Keratinocyte (primary cell): ENCODE results near the gene THSD7B. TPM values are rescaled to one million over a fixed set of nuclear protein-coding genes. Genes with fewer than 3 reads are reported as not detected.

Source experiments
- DNase-seq: peaks from one replicate; pipeline ENCODE4 v3.0.0-alpha.2; 2011; ENCODE audit warnings: low read depth, missing footprints, low spot score
- FAIRE-seq: peaks from 2 replicates; lab custom pipeline; 2011; peaks lifted over from hg19 to GRCh38; lab: Jason Lieb, UNC
- H2AFZ ChIP-seq: 2 replicates; pipeline ENCODE4 v1.6.0; 2012; ENCODE audit warnings: low read length, control low read depth, inconsistent platforms; ENCODE audit not compliant: control insufficient read depth
- H3K27ac ChIP-seq: 2 replicates; pipeline ENCODE4 v1.5.1; 2011; ENCODE audit warnings: low read length; ENCODE audit not compliant: control insufficient read depth, insufficient read depth
- H3K27me3 ChIP-seq: 3 replicates; pipeline ENCODE4 v1.6.0; 2011; ENCODE audit warnings: low read length; ENCODE audit not compliant: control insufficient read depth, insufficient read depth; ENCODE audit errors: extremely low read depth
- H3K36me3 ChIP-seq, 2 experiments: 2 replicates in 1 of 2; 3 replicates in 1 of 2; pipeline ENCODE4 v1.5.1; 2011; ENCODE audit warnings: low read length in 2 of 2, mild to moderate bottlenecking in 1 of 2; ENCODE audit not compliant: control insufficient read depth in 2 of 2, insufficient read depth in 2 of 2; ENCODE audit errors: extremely low read depth in 1 of 2
- H3K4me1 ChIP-seq: 3 replicates; pipeline ENCODE4 v1.5.1; 2011; ENCODE audit warnings: low read length; ENCODE audit not compliant: control insufficient read depth, insufficient read depth; ENCODE audit errors: extremely low read depth
- H3K4me2 ChIP-seq: 3 replicates; pipeline ENCODE4 v1.6.0; 2011; ENCODE audit warnings: low read depth, low read length; ENCODE audit not compliant: control insufficient read depth, insufficient read depth; ENCODE audit errors: extremely low read depth
- H3K4me3 ChIP-seq, 3 experiments: fragments of 200-600 bp in 1 of 3; sonication (generic) in 1 of 3; 2 replicates in 2 of 3; 3 replicates in 1 of 3; pipeline ENCODE4 v1.5.1; 2011 to 2016; ENCODE audit warnings: low read length in 3 of 3, mild to moderate bottlenecking in 3 of 3, control low read depth in 2 of 3, inconsistent platforms in 1 of 3, low read depth in 1 of 3, mixed read lengths in 1 of 3, mixed run types in 1 of 3, moderate library complexity in 1 of 3; ENCODE audit not compliant: control insufficient read depth in 2 of 3, insufficient read depth in 2 of 3; ENCODE audit errors: extremely low read depth in 1 of 3
- H3K79me2 ChIP-seq: 2 replicates; pipeline ENCODE4 v1.6.0; 2012; ENCODE audit warnings: low read length; ENCODE audit not compliant: control insufficient read depth, insufficient read depth
- H3K9ac ChIP-seq: 3 replicates; pipeline ENCODE4 v1.6.0; 2011; ENCODE audit warnings: low read length; ENCODE audit not compliant: control insufficient read depth, insufficient read depth; ENCODE audit errors: extremely low read depth
- H3K9me1 ChIP-seq: 3 replicates; pipeline ENCODE4 v1.6.0; 2011; ENCODE audit warnings: low read length; ENCODE audit not compliant: control insufficient read depth, insufficient read depth; ENCODE audit errors: extremely low read depth
- H3K9me3 ChIP-seq: 2 replicates; pipeline ENCODE4 v1.5.1; 2012; ENCODE audit warnings: low read depth, low read length; ENCODE audit not compliant: control insufficient read depth
- H4K20me1 ChIP-seq: 3 replicates; pipeline ENCODE4 v1.6.0; 2011; ENCODE audit warnings: low read length; ENCODE audit not compliant: control insufficient read depth, insufficient read depth; ENCODE audit errors: extremely low read depth
- CTCF ChIP-seq, 3 experiments: IDR thresholded peaks in 1 of 3; conservative IDR thresholded peaks in 1 of 3; optimal IDR thresholded peaks in 1 of 3; 2 replicates in 2 of 3; 3 replicates in 1 of 3; pipeline versions ENCODE3 to v1.5.1; 2011; ENCODE audit warnings: low read length in 3 of 3, mild to moderate bottlenecking in 3 of 3, moderate library complexity in 2 of 3, control low read depth in 1 of 3, inconsistent platforms in 1 of 3; ENCODE audit not compliant: insufficient read depth in 2 of 3; ENCODE audit errors: extremely low read depth in 1 of 3
- EZH2 ChIP-seq: IDR thresholded peaks from one replicate; pipeline ENCODE4 v1.6.1; 2012; ENCODE audit warnings: inconsistent platforms, mild to moderate bottlenecking, low read length, moderate library complexity
- dilution Hi-C: fragments of 300-500 bp; cut with MboI; formaldehyde crosslinking; loops from one replicate; pipeline ENCODE4 v1.7.0; 2020; ENCODE audit warnings: low sequenced_read_pairs; ENCODE audit not compliant: extremely low pct_ligation_motif_present
- polyA plus RNA-seq, 5 experiments: library from polyadenylated mRNA; depleted of rRNA in 3 of 5; stranded (reverse) in 3 of 5; stranded (forward) in 1 of 5; unstranded in 1 of 5; fragments of >200 nt; gene quantifications; 1 replicate in 1 of 5; 2 replicates in 3 of 5; 3 replicates in 1 of 5; pipeline versions ENCODE4 v1.2.1 to v1.2.3, GENCODE V29; 2011 to 2012; ENCODE audit warnings: missing spikeins in 2 of 5, low read depth in 1 of 5, low replicate concordance in 1 of 5

Gene THSD7B
- polyA plus RNA-seq, 1 donor (not counting 4 experiments of a cell fraction or from before 2014, with no cell fraction given) = 0.04 TPM

- no peaks in the 10 kb centered on the region for H3K79me2 ChIP-seq
- no peak for DNase-seq
- H3K4me3 ChIP-seq = no peak overlapping the region
- H3K36me3 ChIP-seq = no peaks in the 10 kb centered on the region
- no peaks in the 10 kb centered on the region for H3K9me1 ChIP-seq
- no peak overlapping the region for H3K9ac ChIP-seq
- H3K4me2 ChIP-seq = no peak overlapping the region
- no peak overlapping the region for H2AFZ ChIP-seq
- H3K27me3 ChIP-seq = no peaks in the 10 kb centered on the region
- H4K20me1 ChIP-seq = no peaks in the 10 kb centered on the region
- TF ChIP-seq CTCF (optimal IDR thresholded peaks at IDR 0.05 in 1 of 3, IDR thresholded peaks at IDR 0.05 in 1 of 3, conservative IDR thresholded peaks at IDR 0.05 in 1 of 3; ENCODE audit: extremely low read depth in 1 of 3, insufficient read depth in 2 of 3, low read length in 3 of 3) (no peak), EZH2 (no peak)
- no peaks in the 10 kb centered on the region for H3K9me3 ChIP-seq
- FAIRE-seq = no peak
- H3K4me1 ChIP-seq = no peaks in the 10 kb centered on the region
- dilution Hi-C loops = no loop called here
- H3K27ac ChIP-seq = no peak overlapping the region
Measured at GRCh38 chr2:137007938-137008337, 242.6 kb downstream of the THSD7B start.

GRCh38 chr2:137009953-137010352 lies 244.6 kb downstream of the THSD7B start:
- Histone ChIP-seq H3K79me2 (no peaks in the 10 kb centered on the region), H4K20me1 (no peaks in the 10 kb centered on the region), H3K9ac (no peak overlapping the region), H3K9me1 (no peaks in the 10 kb centered on the region), H3K27me3 (no peaks in the 10 kb centered on the region), H2AFZ (no peak overlapping the region), H3K27ac (no peak overlapping the region), H3K36me3 (no peaks in the 10 kb centered on the region), H3K9me3 (no peaks in the 10 kb centered on the region), H3K4me2 (no peak overlapping the region), H3K4me1 (no peaks in the 10 kb centered on the region), H3K4me3 (no peak overlapping the region)
- FAIRE-seq (no peak), DNase-seq (no peak)
- dilution Hi-C loops = no loop called here
- TF ChIP-seq CTCF (optimal IDR thresholded peaks at IDR 0.05 in 1 of 3, IDR thresholded peaks at IDR 0.05 in 1 of 3, conservative IDR thresholded peaks at IDR 0.05 in 1 of 3; ENCODE audit: extremely low read depth in 1 of 3, insufficient read depth in 2 of 3, low read length in 3 of 3) (no peak), EZH2 (no peak)
